IMR-90 (cell line): ENCODE data around the gene CCDC30. TPM values are rescaled to one million over a fixed set of nuclear protein-coding genes. Genes with fewer than 3 reads are reported as not detected.

Experiments used
- ATAC-seq: fragments of 200-7000 bp; cut with Tn5 transposase; 2 replicates; pipeline ENCODE4 v1.9.1; 2020; ENCODE audit warnings: low read depth, mild to moderate bottlenecking, moderate library complexity
- BruUV-seq: library from RNA; stranded (reverse); fragments of 400-500 nt; replicated peaks from 2 replicates; lab custom pipeline; 2021; lab: Mats Ljungman, UMichigan
- CTCF ChIA-PET: fragments of 300-600 bp; formaldehyde crosslinking; extraction: SDS; loops from one replicate; lab custom pipeline; 2021; ENCODE audit warnings: antibody characterized with exemption; lab: Yijun Ruan, JAX
- POLR2A ChIA-PET: fragments of 300-600 bp; sonication (Branson Sonifier 250); formaldehyde crosslinking; loops from one replicate; lab custom pipeline; 2022; ENCODE audit warnings: antibody characterized with exemption; ENCODE audit not compliant: unreplicated experiment; lab: Charles Lee
- DNase-seq: peaks from one replicate; pipeline ENCODE4 v3.0.0; 2013
- H2AFZ ChIP-seq: replicated peaks from 2 replicates; pipeline ENCODE3; 2013; ENCODE audit warnings: low read length, mild to moderate bottlenecking; ENCODE audit not compliant: poor library complexity
- H2AK5ac ChIP-seq: 2 replicates; pipeline ENCODE4 v1.6.1; 2013; ENCODE audit warnings: low read depth, low read length, inconsistent platforms
- H2AK9ac ChIP-seq: replicated peaks from 2 replicates; pipeline ENCODE3; 2013; ENCODE audit warnings: mild to moderate bottlenecking, low read depth, low read length, moderate library complexity; ENCODE audit not compliant: poor library complexity
- H2BK120ac ChIP-seq: 2 replicates; pipeline ENCODE4 v1.6.1; 2013; ENCODE audit warnings: low read depth, low read length, inconsistent platforms
- H2BK15ac ChIP-seq: 3 replicates; pipeline ENCODE4 v1.6.1; 2013; ENCODE audit warnings: low read depth, low read length, inconsistent platforms
- H2BK20ac ChIP-seq: 2 replicates; pipeline ENCODE4 v1.6.1; 2013; ENCODE audit warnings: low read depth, mild to moderate bottlenecking, inconsistent platforms, low read length, moderate library complexity
- H2BK5ac ChIP-seq: 2 replicates; pipeline ENCODE4 v1.6.1; 2013; ENCODE audit warnings: mild to moderate bottlenecking, low read depth, low read length, inconsistent platforms; ENCODE audit not compliant: poor library complexity, severe bottlenecking
- H3K14ac ChIP-seq: replicated peaks from 2 replicates; pipeline ENCODE4 v1.6.1; 2013; ENCODE audit warnings: low read depth, low read length, inconsistent platforms
- H3K18ac ChIP-seq: 2 replicates; pipeline ENCODE4 v1.6.1; 2013; ENCODE audit warnings: low read depth, low read length, control low read depth
- H3K23ac ChIP-seq: 2 replicates; pipeline ENCODE4 v1.6.1; 2013; ENCODE audit warnings: low read depth, low read length, inconsistent platforms
- H3K27ac ChIP-seq: 2 replicates; pipeline ENCODE4 v1.5.1; 2013; ENCODE audit warnings: mild to moderate bottlenecking, control low read depth, low read length; ENCODE audit not compliant: insufficient read depth
- H3K27me3 ChIP-seq: 2 replicates; pipeline ENCODE4 v1.6.1; 2013; ENCODE audit warnings: low read length; ENCODE audit not compliant: control insufficient read depth, insufficient read depth
- H3K36me3 ChIP-seq: 2 replicates; pipeline ENCODE4 v1.6.1; 2013; ENCODE audit warnings: low read length, mixed read lengths; ENCODE audit not compliant: control insufficient read depth, insufficient read depth
- H3K4ac ChIP-seq: 2 replicates; pipeline ENCODE4 v1.6.1; 2013; ENCODE audit warnings: low read depth, low read length, inconsistent platforms
- H3K4me1 ChIP-seq: 2 replicates; pipeline ENCODE4 v1.6.1; 2013; ENCODE audit warnings: low read length, mixed read lengths; ENCODE audit not compliant: control insufficient read depth, insufficient read depth
- H3K4me2 ChIP-seq: 2 replicates; pipeline ENCODE4 v1.6.1; 2013; ENCODE audit warnings: low read depth, mild to moderate bottlenecking, control low read depth, low read length, moderate library complexity
- H3K4me3 ChIP-seq: 2 replicates; pipeline ENCODE4 v1.5.1; 2013; ENCODE audit warnings: low read depth, mild to moderate bottlenecking, control low read depth, low read length, moderate library complexity; ENCODE audit not compliant: insufficient read depth
- H3K56ac ChIP-seq: 2 replicates; pipeline ENCODE4 v1.6.1; 2013; ENCODE audit warnings: low read length, inconsistent platforms; ENCODE audit not compliant: insufficient read depth; ENCODE audit errors: extremely low read depth
- H3K79me1 ChIP-seq, 2 experiments: 2 replicates each; pipeline ENCODE4 v1.6.1; 2013; ENCODE audit warnings: low read length in 2 of 2, inconsistent platforms in 1 of 2, low read depth in 1 of 2
- H3K9ac ChIP-seq: 2 replicates; pipeline ENCODE4 v1.6.1; 2013; ENCODE audit warnings: low read depth, low read length, control low read depth
- H3K9me1 ChIP-seq: 2 replicates; pipeline ENCODE4 v1.6.1; 2013; ENCODE audit warnings: low read length, inconsistent platforms; ENCODE audit not compliant: insufficient read depth
- H3K9me3 ChIP-seq: 2 replicates; pipeline ENCODE4 v1.6.1; 2013; ENCODE audit warnings: low read length; ENCODE audit not compliant: control insufficient read depth, insufficient read depth
- H4K20me1 ChIP-seq: 2 replicates; pipeline ENCODE4 v1.6.1; 2013; ENCODE audit warnings: low read length, inconsistent platforms; ENCODE audit not compliant: insufficient read depth
- H4K5ac ChIP-seq: 2 replicates; pipeline ENCODE4 v1.6.1; 2013; ENCODE audit warnings: mild to moderate bottlenecking, low read depth, low read length, control low read depth
- H4K8ac ChIP-seq, 2 experiments: 2 replicates each; pipeline ENCODE4 v1.6.1; 2013; ENCODE audit warnings: low read depth in 2 of 2, low read length in 2 of 2, control low read depth in 1 of 2, inconsistent platforms in 1 of 2
- H4K91ac ChIP-seq: 2 replicates; pipeline ENCODE4 v1.6.1; 2013; ENCODE audit warnings: low read depth, low read length, inconsistent platforms; ENCODE audit not compliant: insufficient read depth
- BHLHE40 ChIP-seq: fragments of 150-350 bp; IDR thresholded peaks from 2 replicates; pipeline ENCODE4 v1.6.1; 2016; ENCODE audit warnings: mild to moderate bottlenecking, low read depth, low read length
- CEBPB ChIP-seq: IDR thresholded peaks from 2 replicates; pipeline ENCODE4 v1.6.1; 2012; ENCODE audit warnings: low read depth, low read length, improper control_type of control experiment
- CHD1 ChIP-seq: IDR thresholded peaks from 2 replicates; pipeline ENCODE4 v1.6.1; 2012; ENCODE audit warnings: low read depth, low read length, improper control_type of control experiment
- CTCF ChIP-seq: conservative IDR thresholded peaks from 2 replicates; pipeline ENCODE4 v1.5.1; 2012; ENCODE audit warnings: mild to moderate bottlenecking, low read depth, low read length, improper control_type of control experiment
- FOS ChIP-seq: fragments of 150-350 bp; IDR thresholded peaks from 2 replicates; pipeline ENCODE4 v1.6.1; 2016; ENCODE audit warnings: low read depth, low read length
- NFE2L2 ChIP-seq: fragments of 150-350 bp; IDR thresholded peaks from 2 replicates; pipeline ENCODE4 v1.6.1; 2016; ENCODE audit warnings: low read depth, mild to moderate bottlenecking, low read length
- RAD21 ChIP-seq: IDR thresholded peaks from 2 replicates; pipeline ENCODE4 v1.6.1; 2012; ENCODE audit warnings: low read length, improper control_type of control experiment
- RCOR1 ChIP-seq: IDR thresholded peaks from 2 replicates; pipeline ENCODE4 v1.6.1; 2012; ENCODE audit warnings: mild to moderate bottlenecking, low read length, improper control_type of control experiment; ENCODE audit not compliant: insufficient replicate concordance
- RFX5 ChIP-seq: IDR thresholded peaks from 2 replicates; pipeline ENCODE4 v1.8.0; 2012; ENCODE audit warnings: low read depth, mild to moderate bottlenecking, low read length, moderate library complexity
- SMC3 ChIP-seq: fragments of 150-350 bp; IDR thresholded peaks from 2 replicates; pipeline ENCODE4 v1.6.1; 2016; ENCODE audit warnings: low read depth, mild to moderate bottlenecking, antibody characterized with exemption, low read length, moderate library complexity
- WGBS, 2 experiments: methylation state at CpG; one replicate each; pipeline versions ENCODE4 v1.1.5 to v1.1.7; 2013; ENCODE audit warnings: missing lambda C conversion rate in 2 of 2; ENCODE audit not compliant: insufficient read length in 1 of 2; ENCODE audit errors: extremely low coverage in 2 of 2; 5-methylcytosine and 5-hydroxymethylcytosine counted together
- dilution Hi-C: fragments of 300-500 bp; cut with HindIII; formaldehyde crosslinking; loops from one replicate; pipeline ENCODE4 v1.14.3; 2018; ENCODE audit warnings: low sequenced_read_pairs; ENCODE audit not compliant: unreplicated experiment
- in situ Hi-C: fragments of 300-500 bp; cut with MboI; formaldehyde crosslinking; loops from 3 replicates; pipeline ENCODE4 v1.14.3; 2019; ENCODE audit warnings: low sequenced_read_pairs, inconsistent platforms, mixed read lengths
- intact Hi-C: fragments of 100-400 bp; cut with micrococcal nuclease; formaldehyde crosslinking; loops from 2 replicates; pipeline ENCODE4 v1.10.0; 2022
- polyA plus RNA-seq, 3 experiments: library from polyadenylated mRNA; depleted of rRNA; stranded (reverse); fragments of >200 nt; gene quantifications; 2 replicates each; pipeline ENCODE4 v1.2.3, GENCODE V29; 2012; ENCODE audit warnings: low replicate concordance in 1 of 3
- total RNA-seq: library from RNA; depleted of rRNA; stranded (reverse); fragments of >200 nt; gene quantifications from 2 replicates; pipeline ENCODE4 v1.2.3, GENCODE V29; 2012

CCDC30 gene
- total and polyA plus RNA-seq, 2 of the 4 experiments (the other 2 are of a cell fraction) = 0.14 to 0.18 TPM

- intact Hi-C loops = no loop called here
Observed at GRCh38 chr1:42453386-42453785, 9.7 kb upstream of the CCDC30 start.

More at GRCh38 chr1:42453386-42453785, 9.7 kb upstream of the CCDC30 start:
- no peak overlapping the region for H4K91ac ChIP-seq
- no peak overlapping the region for H3K4me2 ChIP-seq
- no peak overlapping the region for H2AFZ ChIP-seq
- peaks cover 7 to 16% of the 10 kb centered on the region in 2 experiments for H3K79me1 ChIP-seq
- POLR2A ChIA-PET = no interaction called here
- H3K9me3 ChIP-seq = 0 out of 2 replicates have a peak, but pooled peaks cover 2% of the 10 kb centered on the region
- H4K5ac ChIP-seq = no peak overlapping the region
- no peak for DNase-seq
- TF ChIP-seq CEBPB (no peak), NFE2L2 (no peak), BHLHE40 (no peak), RAD21 (no peak), CTCF (no peak), FOS (no peak), SMC3 (no peak), CHD1 (no peak), RCOR1 (no peak), RFX5 (no peak)
- no peak overlapping the region for H3K4me3 ChIP-seq
- H3K56ac ChIP-seq = no peak overlapping the region
- no peak overlapping the region for H3K23ac ChIP-seq
- no peak for ATAC-seq
- in situ Hi-C loops = no loop called here
- CTCF ChIA-PET = no interaction called here
- no peak overlapping the region for H3K27ac ChIP-seq
- no peaks in the 10 kb centered on the region; the same call in 1 of the 2 replicates for H3K27me3 ChIP-seq
- no peak overlapping the region for H2AK5ac ChIP-seq
- no peak overlapping the region for H3K9ac ChIP-seq
- no peak overlapping the region for H3K18ac ChIP-seq
- no peaks in the 10 kb centered on the region for H3K36me3 ChIP-seq
- no CpG with 5 or more reads among the region's 4 CpGs for WGBS, 2 experiments
- H4K20me1 ChIP-seq = no peaks in the 10 kb centered on the region
- no peak overlapping the region for H4K8ac ChIP-seq
- no peak overlapping the region for H2BK120ac ChIP-seq
- H3K14ac ChIP-seq = no peak overlapping the region
- dilution Hi-C loops = no loop called here
- no peak overlapping the region for H2BK15ac ChIP-seq
- H3K4ac ChIP-seq = no peak overlapping the region
- no peak overlapping the region for H2BK5ac ChIP-seq
- 0 out of 2 replicates have a peak, but pooled peaks cover 7% of the 10 kb centered on the region for H3K9me1 ChIP-seq
- no TSS peak for BruUV-seq
- H2AK9ac ChIP-seq = no peak overlapping the region
- peaks cover 5% of the 10 kb centered on the region for H3K4me1 ChIP-seq
- H2BK20ac ChIP-seq = no peak overlapping the region
